DOHH2 (cell line): ENCODE measurements around the gene NFE2L1.

Experiments
- CTCF ChIP-seq: fragments of 200-600 bp; sonication (generic); IDR thresholded peaks from one replicate; pipeline ENCODE4 v1.5.1; 2014; ENCODE audit warnings: antibody characterized with exemption, mild to moderate bottlenecking, low read depth, low read length; ENCODE audit not compliant: poor library complexity, severe bottlenecking
- EZH2phosphoT487 ChIP-seq: fragments of 200-600 bp; sonication (generic); IDR thresholded peaks from 2 replicates; pipeline ENCODE4 v1.6.1; 2017; ENCODE audit warnings: borderline replicate concordance, mild to moderate bottlenecking, antibody characterized with exemption, low read length, moderate library complexity, mixed read lengths

GRCh38 chr17:48022901-48023300 lies 25.3 kb upstream of the NFE2L1 start:
- TF ChIP-seq CTCF, result no peak
- no peak for TF ChIP-seq EZH2phosphoT487
